ENCODE results near the gene USP54. TPM values are rescaled to one million over a fixed set of nuclear protein-coding genes. Genes with fewer than 3 reads are reported as not detected.

Gene USP54
- total and polyA plus RNA-seq, 9 of the 15 experiments (the other 6 are each of a cell fraction or from before 2014, with no cell fraction given) = 3.8 to 40.1 (median 16.9) TPM

GRCh38 chr10:73495226-73495883 lies 95.8 kb downstream of the USP54 start (continued):
- TF ChIP-seq, protein P1, sequence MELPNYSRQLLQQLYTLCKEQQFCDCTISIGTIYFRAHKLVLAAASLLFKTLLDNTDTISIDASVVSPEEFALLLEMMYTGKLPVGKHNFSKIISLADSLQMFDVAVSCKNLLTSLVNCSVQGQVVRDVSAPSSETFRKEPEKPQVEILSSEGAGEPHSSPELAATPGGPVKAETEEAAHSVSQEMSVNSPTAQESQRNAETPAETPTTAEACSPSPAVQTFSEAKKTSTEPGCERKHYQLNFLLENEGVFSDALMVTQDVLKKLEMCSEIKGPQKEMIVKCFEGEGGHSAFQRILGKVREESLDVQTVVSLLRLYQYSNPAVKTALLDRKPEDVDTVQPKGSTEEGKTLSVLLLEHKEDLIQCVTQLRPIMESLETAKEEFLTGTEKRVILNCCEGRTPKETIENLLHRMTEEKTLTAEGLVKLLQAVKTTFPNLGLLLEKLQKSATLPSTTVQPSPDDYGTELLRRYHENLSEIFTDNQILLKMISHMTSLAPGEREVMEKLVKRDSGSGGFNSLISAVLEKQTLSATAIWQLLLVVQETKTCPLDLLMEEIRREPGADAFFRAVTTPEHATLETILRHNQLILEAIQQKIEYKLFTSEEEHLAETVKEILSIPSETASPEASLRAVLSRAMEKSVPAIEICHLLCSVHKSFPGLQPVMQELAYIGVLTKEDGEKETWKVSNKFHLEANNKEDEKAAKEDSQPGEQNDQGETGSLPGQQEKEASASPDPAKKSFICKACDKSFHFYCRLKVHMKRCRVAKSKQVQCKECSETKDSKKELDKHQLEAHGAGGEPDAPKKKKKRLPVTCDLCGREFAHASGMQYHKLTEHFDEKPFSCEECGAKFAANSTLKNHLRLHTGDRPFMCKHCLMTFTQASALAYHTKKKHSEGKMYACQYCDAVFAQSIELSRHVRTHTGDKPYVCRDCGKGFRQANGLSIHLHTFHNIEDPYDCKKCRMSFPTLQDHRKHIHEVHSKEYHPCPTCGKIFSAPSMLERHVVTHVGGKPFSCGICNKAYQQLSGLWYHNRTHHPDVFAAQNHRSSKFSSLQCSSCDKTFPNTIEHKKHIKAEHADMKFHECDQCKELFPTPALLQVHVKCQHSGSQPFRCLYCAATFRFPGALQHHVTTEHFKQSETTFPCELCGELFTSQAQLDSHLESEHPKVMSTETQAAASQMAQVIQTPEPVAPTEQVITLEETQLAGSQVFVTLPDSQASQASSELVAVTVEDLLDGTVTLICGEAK (IDR thresholded peaks at IDR 0.05) = peak; percentile 67; the same call in 1 of the 2 replicates
- TF ChIP-seq, protein P1 (CRISPR knock-in tag; IDR thresholded peaks at IDR 0.05) = no peak
- TF ChIP-seq ZNF444 (CRISPR knock-in tag; IDR thresholded peaks at IDR 0.05) (no peak), POLR2B (IDR thresholded peaks at IDR 0.05; ENCODE audit: low read depth, partially characterized antibody) (peak; percentile 88), HNRNPH1 (optimal IDR thresholded peaks at IDR 0.05; ENCODE audit: low read depth, low read length) (no peak), ZNF253 (CRISPR knock-in tag; conservative IDR thresholded peaks at IDR 0.05) (no peak), MCM3 (IDR thresholded peaks at IDR 0.05) (no peak), TCF7L2 (IDR thresholded peaks at IDR 0.05; ENCODE audit: low read depth, low read length) (no peak), U2AF2 (optimal IDR thresholded peaks at IDR 0.05; ENCODE audit: low read depth, low read length) (no peak), ZNF41 (CRISPR knock-in tag; conservative IDR thresholded peaks at IDR 0.05) (no peak), ZNF212 (CRISPR knock-in tag; IDR thresholded peaks at IDR 0.05) (no peak), ELF2 (CRISPR knock-in tag; IDR thresholded peaks at IDR 0.05) (peak; percentile 61; the same call in 1 of the 2 replicates), ELK1 (CRISPR knock-in tag; IDR thresholded peaks at IDR 0.05) (no peak), MBD2 (IDR thresholded peaks at IDR 0.05; ENCODE audit: borderline replicate concordance, low read depth) (peak; percentile 6; the same call in 1 of the 2 replicates), MEF2D (tag; conservative IDR thresholded peaks at IDR 0.05; ENCODE audit: low read depth) (0 out of 2 replicates have a peak, but pooled peaks have one; percentile 35), ZNF274 (IDR thresholded peaks at IDR 0.05; ENCODE audit: borderline replicate concordance, low read depth, low read length) (no peak)
- TF ChIP-seq, protein P2, sequence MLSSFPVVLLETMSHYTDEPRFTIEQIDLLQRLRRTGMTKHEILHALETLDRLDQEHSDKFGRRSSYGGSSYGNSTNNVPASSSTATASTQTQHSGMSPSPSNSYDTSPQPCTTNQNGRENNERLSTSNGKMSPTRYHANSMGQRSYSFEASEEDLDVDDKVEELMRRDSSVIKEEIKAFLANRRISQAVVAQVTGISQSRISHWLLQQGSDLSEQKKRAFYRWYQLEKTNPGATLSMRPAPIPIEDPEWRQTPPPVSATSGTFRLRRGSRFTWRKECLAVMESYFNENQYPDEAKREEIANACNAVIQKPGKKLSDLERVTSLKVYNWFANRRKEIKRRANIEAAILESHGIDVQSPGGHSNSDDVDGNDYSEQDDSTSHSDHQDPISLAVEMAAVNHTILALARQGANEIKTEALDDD (IDR thresholded peaks at IDR 0.05) = peak; percentile 30; the same call in 1 of the 2 replicates

All from K562 (cell line).